GM12878 (cell line): ENCODE measurements around the gene SLX9.

ENCODE experiments used
- ASH2L ChIP-seq: fragments of 300-600, 200-600 bp; sonication (generic); IDR thresholded peaks from 2 replicates; pipeline ENCODE4 v1.6.1; 2017; ENCODE audit warnings: low read depth, mild to moderate bottlenecking, borderline replicate concordance
- CHD2 ChIP-seq: IDR thresholded peaks from 2 replicates; pipeline ENCODE4 v1.6.1; 2011; ENCODE audit warnings: low read depth, low read length, improper control_type of control experiment, borderline replicate concordance
- CTCF ChIP-seq, 3 experiments: IDR thresholded peaks in 2 of 3; conservative IDR thresholded peaks in 1 of 3; 2 replicates each; pipeline ENCODE4 v1.5.1; 2011; ENCODE audit warnings: low read depth in 3 of 3, low read length in 3 of 3, mild to moderate bottlenecking in 3 of 3, control low read depth in 2 of 3, moderate library complexity in 2 of 3, inconsistent platforms in 1 of 3, mixed read lengths in 1 of 3; ENCODE audit not compliant: control insufficient read depth in 2 of 3, insufficient read depth in 1 of 3; ENCODE audit errors: extremely low read depth in 1 of 3
- GATAD2B ChIP-seq: fragments of 450-650 bp; conservative IDR thresholded peaks from 2 replicates; pipeline ENCODE4 v1.6.1; 2017; ENCODE audit warnings: low read depth, mild to moderate bottlenecking, moderate library complexity
- HCFC1 ChIP-seq: fragments of 150-350 bp; IDR thresholded peaks from 2 replicates; pipeline ENCODE4 v1.6.1; 2014; ENCODE audit warnings: low read length
- IRF3 ChIP-seq: fragments of 450-650 bp; IDR thresholded peaks from 2 replicates; pipeline ENCODE4 v1.6.1; 2014; ENCODE audit warnings: mild to moderate bottlenecking
- PRDM15 ChIP-seq: fragments of 450-650 bp; formaldehyde crosslinking; IDR thresholded peaks from 2 replicates; pipeline ENCODE4 v1.4.0; 2020; ENCODE audit warnings: mild to moderate bottlenecking, moderate library complexity
- SMC3 ChIP-seq: IDR thresholded peaks from 2 replicates; pipeline ENCODE4 v1.6.1; 2011; ENCODE audit warnings: low read length, improper control_type of control experiment, borderline replicate concordance
- STAT3 ChIP-seq: IDR thresholded peaks from 2 replicates; pipeline ENCODE4 v1.6.1; 2011; ENCODE audit warnings: low read depth, low read length, improper control_type of control experiment
- ZNF24 ChIP-seq: fragments of 450-650 bp; IDR thresholded peaks from 2 replicates; pipeline ENCODE4 v1.6.1; 2017; ENCODE audit warnings: antibody characterized with exemption, mild to moderate bottlenecking
- ZNF384 ChIP-seq: IDR thresholded peaks from 2 replicates; pipeline ENCODE4 v1.6.1; 2012; ENCODE audit warnings: low read depth, mild to moderate bottlenecking, low read length, improper control_type of control experiment, borderline replicate concordance

- TF ChIP-seq IRF3 = no peak
- no peak for TF ChIP-seq CTCF (IDR thresholded peaks at IDR 0.05 in 2 of 3, conservative IDR thresholded peaks at IDR 0.05 in 1 of 3; ENCODE audit: control insufficient read depth in 2 of 3, extremely low read depth in 1 of 3, insufficient read depth in 1 of 3, low read depth in 3 of 3, low read length in 3 of 3)
- TF ChIP-seq GATAD2B = no peak
- TF ChIP-seq CHD2 = no peak
- TF ChIP-seq SMC3 = no peak
- TF ChIP-seq ZNF24 = no peak
- no peak for TF ChIP-seq HCFC1
- no peak for TF ChIP-seq ZNF384
- no peak for TF ChIP-seq STAT3
- no peak for TF ChIP-seq ASH2L
- TF ChIP-seq PRDM15 = no peak
Observed at GRCh38 chr21:44913425-44914175, 26.2 kb upstream of the SLX9 start.
